Mucosa of stomach (tissue), 1 donor: ENCODE data around the gene SMAD2.
"Not testable (repeated sequence)": the region's sequence is repeated elsewhere in the genome, so short reads cannot be mapped to it uniquely, and the experiment has no call there.

Experiments used
- H3K27me3 ChIP-seq: one replicate; pipeline ENCODE4 v1.7.0; 2013; ENCODE audit warnings: mild to moderate bottlenecking, low read length; ENCODE audit not compliant: control insufficient read depth, insufficient read depth
- H3K36me3 ChIP-seq: one replicate; pipeline ENCODE4 v1.7.0; 2013; ENCODE audit warnings: low read length; ENCODE audit not compliant: control insufficient read depth, insufficient read depth
- H3K4me1 ChIP-seq: one replicate; pipeline ENCODE4 v1.7.0; 2013; ENCODE audit warnings: mild to moderate bottlenecking, low read length; ENCODE audit not compliant: control insufficient read depth, insufficient read depth
- H3K4me3 ChIP-seq: one replicate; pipeline ENCODE4 v1.7.0; 2013; ENCODE audit warnings: low read length
- H3K9ac ChIP-seq: one replicate; pipeline ENCODE4 v1.7.0; 2013; ENCODE audit warnings: mild to moderate bottlenecking, low read length, moderate library complexity
- H3K9me3 ChIP-seq: one replicate; pipeline ENCODE4 v1.7.0; 2013; ENCODE audit warnings: mild to moderate bottlenecking, low read length, moderate library complexity; ENCODE audit not compliant: control insufficient read depth
- donor health status: Pancreatic carcinoma.

Gene SMAD2

DNA sequence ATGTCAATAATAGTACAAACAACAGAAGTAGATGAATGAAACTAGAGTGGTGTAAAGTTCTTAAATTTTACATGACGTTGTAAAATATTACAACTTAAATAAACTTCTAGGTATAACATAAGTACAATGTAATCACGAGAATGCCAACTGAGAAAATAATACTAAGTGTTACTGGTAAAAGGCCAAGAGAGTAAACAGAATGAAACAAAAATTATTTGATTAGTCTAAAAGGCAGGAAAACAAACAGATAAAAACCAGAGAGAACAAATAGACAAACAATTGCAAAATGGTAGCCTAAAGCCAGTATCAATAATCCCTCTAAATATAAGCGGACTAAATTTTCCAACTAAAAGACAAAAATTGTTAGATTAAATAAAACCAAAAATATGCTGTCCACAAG lies 71.9 kb downstream of the SMAD2 start:
- no peak overlapping the region for H3K9ac ChIP-seq
- no peak overlapping the region for H3K4me3 ChIP-seq
- H3K36me3 ChIP-seq, result no peaks in the 10 kb centered on the region
- H3K27me3 ChIP-seq, result no peaks in the 10 kb centered on the region
- H3K9me3 ChIP-seq, result peaks cover 8% of the 10 kb centered on the region
- H3K4me1 ChIP-seq, result no peaks in the 10 kb centered on the region

DNA sequence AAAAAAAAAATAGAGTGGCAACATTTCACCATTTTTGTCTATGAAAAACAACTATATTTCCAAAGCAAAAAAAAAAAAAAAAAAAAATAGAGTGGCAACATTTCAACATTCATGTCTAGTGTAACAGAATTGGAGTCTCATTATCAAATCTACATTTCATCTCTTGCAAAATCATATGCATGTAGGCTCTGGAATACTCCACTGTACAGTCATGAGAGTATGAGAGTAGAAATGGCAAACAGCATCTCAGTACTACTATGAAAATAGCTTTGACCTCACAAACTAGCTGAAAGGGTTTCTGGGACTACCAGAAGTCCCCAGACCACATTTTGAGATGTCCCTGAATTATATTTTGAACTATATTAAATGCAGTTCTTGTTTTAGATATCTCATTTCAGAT lies 82.8 kb downstream of the SMAD2 start:
- Histone ChIP-seq H3K27me3 (no peaks in the 10 kb centered on the region), H3K9ac (no peak overlapping the region), H3K36me3 (no peaks in the 10 kb centered on the region), H3K4me1 (no peaks in the 10 kb centered on the region), H3K4me3 (no peak overlapping the region), H3K9me3 (no peaks in the 10 kb centered on the region)

DNA sequence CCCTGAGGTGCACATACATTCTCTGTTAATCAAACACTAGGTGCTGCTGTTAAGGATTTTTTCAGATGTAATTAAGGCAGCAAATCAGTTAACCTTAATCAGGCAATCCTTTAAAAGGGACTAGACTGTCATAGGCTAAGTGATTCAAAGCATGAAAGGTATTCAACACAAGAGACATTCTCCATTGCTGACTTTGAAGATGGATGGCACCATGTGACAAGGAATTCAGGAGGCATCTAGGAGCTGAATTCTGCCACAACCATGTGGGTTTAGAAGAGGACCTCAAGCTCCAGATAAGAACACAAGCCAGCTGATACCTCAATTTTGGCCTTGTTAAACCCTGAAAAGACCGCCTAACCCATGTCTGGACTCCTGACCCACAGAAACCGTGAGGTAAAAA lies 84.0 kb downstream of the SMAD2 start:
- Histone ChIP-seq H3K4me3 (no peak overlapping the region), H3K9ac (no peak overlapping the region), H3K27me3 (no peaks in the 10 kb centered on the region), H3K9me3 (no peaks in the 10 kb centered on the region), H3K4me1 (no peaks in the 10 kb centered on the region), H3K36me3 (no peaks in the 10 kb centered on the region)

DNA sequence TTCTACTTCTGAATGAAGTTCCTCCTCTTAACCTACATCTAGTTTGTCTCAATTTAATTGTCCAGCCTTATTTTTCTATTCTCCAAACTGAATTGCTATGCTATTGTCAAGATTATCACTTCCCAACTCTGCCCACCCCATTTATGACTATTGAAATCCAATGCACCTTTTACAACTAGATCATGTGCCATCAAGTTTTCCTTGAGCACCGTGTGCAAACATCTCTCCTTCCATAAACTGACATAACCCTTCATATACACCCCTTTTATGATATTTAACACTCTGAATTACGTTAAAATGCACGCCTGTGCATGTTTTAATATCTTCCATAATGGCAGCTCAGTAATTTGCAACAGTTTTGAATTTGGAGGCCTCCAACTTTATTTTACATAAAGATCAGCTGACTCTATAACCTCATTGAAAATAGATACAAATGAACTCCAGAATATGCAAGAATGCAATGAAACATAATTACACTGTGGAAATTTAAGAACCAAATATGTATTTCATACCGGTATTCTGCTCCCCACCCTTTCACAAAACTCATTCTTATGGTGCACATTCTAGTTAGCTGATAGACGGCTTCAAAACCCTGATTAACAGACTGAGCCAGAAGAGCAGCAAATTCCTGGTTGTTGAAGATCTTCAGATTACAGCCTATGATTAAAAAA lies 85.5 kb downstream of the SMAD2 start:
- no peaks in the 10 kb centered on the region for H3K4me1 ChIP-seq
- no peak overlapping the region for H3K4me3 ChIP-seq
- H3K27me3 ChIP-seq, result no peaks in the 10 kb centered on the region
- H3K9ac ChIP-seq, result no peak overlapping the region
- no peaks in the 10 kb centered on the region for H3K36me3 ChIP-seq
- no peaks in the 10 kb centered on the region for H3K9me3 ChIP-seq

DNA sequence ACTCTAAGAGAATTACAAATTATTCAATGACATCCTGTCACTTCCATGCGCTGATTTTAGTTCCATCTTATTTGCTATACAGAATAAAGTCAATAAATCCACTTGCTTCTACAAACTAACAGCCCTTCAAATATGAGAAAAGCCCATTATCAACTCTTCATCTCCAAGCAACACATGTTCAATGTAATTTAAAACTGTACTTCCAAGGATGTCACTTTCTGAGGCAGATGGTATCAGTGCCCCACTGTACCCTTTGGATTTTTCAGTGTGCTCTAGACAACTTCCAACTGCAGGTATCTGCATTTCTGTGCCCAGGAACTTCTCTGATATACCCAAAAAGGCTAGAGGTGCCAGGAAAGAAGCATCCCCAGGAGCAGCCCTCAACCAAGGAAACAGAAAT lies 87.6 kb downstream of the SMAD2 start:
- no peaks in the 10 kb centered on the region for H3K36me3 ChIP-seq
- no peak overlapping the region for H3K9ac ChIP-seq

DNA sequence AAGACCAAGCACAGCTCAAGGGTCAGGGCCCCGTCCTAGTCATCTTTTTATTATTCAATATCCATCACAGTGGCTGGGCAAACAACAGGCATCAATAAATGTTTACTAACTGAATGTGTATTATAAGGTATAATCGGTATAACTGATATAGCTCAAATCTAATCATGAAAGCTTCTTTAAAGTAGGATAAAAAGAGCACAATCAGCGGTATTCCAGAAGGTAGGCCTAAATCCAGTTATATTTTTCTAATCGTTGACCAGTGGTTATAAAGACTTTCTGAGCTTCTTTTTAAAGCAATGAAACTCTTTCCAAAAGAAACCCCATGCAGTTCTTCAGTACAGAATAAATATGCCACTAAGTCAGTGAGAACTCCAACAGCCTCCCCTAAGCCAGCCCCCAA lies 92.1 kb downstream of the SMAD2 start:
- no peaks in the 10 kb centered on the region for H3K9me3 ChIP-seq
- no peaks in the 10 kb centered on the region for H3K36me3 ChIP-seq
- no peak overlapping the region for H3K4me3 ChIP-seq
- no peaks in the 10 kb centered on the region for H3K4me1 ChIP-seq
- no peak overlapping the region for H3K9ac ChIP-seq
- H3K27me3 ChIP-seq, result no peaks in the 10 kb centered on the region

More for the DNA sequence above, 87.6 kb downstream of the SMAD2 start:
- Histone ChIP-seq H3K4me1 (no peaks in the 10 kb centered on the region), H3K27me3 (no peaks in the 10 kb centered on the region), H3K9me3 (no peaks in the 10 kb centered on the region), H3K4me3 (no peak overlapping the region)

DNA sequence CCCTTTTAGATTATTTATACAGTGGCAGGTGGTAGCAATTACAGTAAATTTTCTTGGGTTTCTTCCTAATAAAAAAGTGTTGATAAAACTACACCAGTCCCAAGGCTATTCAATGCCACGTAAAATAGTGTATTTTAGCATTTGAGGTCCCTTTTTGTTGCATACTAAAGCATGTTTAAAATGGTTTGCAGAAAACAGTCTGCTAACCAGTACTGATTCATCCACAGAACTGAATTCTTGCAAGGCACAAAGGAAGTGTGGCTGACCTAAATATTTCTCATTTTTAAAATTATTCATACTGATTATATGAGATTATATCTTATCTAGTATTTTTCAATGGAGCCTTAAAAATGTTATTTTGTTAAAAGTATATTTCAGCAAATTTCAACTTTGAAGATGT lies 98.1 kb downstream of the SMAD2 start:
- Histone ChIP-seq H3K36me3 (no peaks in the 10 kb centered on the region), H3K4me3 (no peak overlapping the region), H3K9me3 (no peaks in the 10 kb centered on the region), H3K9ac (no peak overlapping the region), H3K4me1 (no peaks in the 10 kb centered on the region), H3K27me3 (no peaks in the 10 kb centered on the region)

DNA sequence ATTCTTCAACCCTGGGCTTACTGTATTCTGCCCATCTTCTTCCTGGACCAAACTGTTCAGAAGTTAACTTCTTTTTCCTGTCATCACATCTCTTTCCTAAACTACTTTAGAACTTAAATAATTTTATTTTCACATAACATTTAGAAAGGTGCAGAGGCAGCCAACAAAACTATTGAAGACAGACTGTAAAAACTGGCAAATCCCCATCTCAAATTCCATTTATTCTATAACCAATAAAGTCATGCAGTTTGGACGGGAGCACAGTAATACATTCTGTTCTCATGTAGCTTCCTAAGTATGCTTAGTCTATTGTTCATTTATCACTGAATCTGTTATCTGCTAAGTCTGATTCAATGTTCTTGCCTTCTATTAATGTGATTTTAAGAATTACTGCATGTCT lies 99.1 kb downstream of the SMAD2 start:
- Histone ChIP-seq H3K4me3 (no peak overlapping the region), H3K9ac (no peak overlapping the region), H3K9me3 (no peaks in the 10 kb centered on the region), H3K4me1 (no peaks in the 10 kb centered on the region), H3K36me3 (no peaks in the 10 kb centered on the region), H3K27me3 (no peaks in the 10 kb centered on the region)

DNA sequence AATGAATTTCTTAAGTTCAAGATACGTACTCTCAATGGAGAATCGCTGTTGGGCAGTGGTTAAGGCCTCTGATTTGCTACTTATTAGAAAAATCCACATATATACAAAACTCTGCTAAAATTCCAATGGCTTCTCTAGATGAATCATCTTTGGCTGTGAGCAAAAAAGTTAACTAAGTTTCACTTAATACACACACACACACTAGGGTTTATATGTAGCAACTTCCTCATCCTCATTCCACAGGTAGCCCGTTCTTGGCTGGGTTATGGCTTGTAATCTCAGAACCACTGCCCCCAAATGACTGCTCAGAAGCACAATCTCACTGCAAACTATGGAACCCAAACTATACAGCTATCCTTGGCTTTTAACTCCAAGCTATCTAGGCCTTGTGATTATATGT lies 99.7 kb downstream of the SMAD2 start:
- Histone ChIP-seq H3K9me3 (no peaks in the 10 kb centered on the region), H3K9ac (no peak overlapping the region), H3K27me3 (no peaks in the 10 kb centered on the region), H3K4me3 (no peak overlapping the region), H3K4me1 (no peaks in the 10 kb centered on the region), H3K36me3 (no peaks in the 10 kb centered on the region)

DNA sequence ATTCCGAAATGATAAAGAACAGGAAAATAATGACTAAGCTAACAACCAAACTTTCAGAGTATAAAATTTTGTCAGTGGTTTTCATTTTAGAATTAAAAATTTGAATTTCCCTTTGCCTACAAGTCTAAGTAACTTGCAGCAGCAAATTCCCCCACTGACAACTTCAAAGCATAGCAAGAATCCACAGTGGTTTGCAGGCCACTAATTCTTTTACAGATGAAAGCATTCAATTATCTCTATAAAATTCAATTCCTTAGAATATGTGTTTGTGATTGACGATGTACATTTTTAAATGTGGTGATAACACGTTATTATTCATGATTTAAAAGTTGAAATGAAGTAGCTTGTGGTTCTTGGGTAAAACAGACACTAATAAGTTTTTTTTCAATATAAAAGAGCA lies 100.6 kb downstream of the SMAD2 start:
- H3K27me3 ChIP-seq, result no peaks in the 10 kb centered on the region
- no peak overlapping the region for H3K4me3 ChIP-seq
- H3K4me1 ChIP-seq, result no peaks in the 10 kb centered on the region
- no peaks in the 10 kb centered on the region for H3K9me3 ChIP-seq
- no peaks in the 10 kb centered on the region for H3K36me3 ChIP-seq
- no peak overlapping the region for H3K9ac ChIP-seq

DNA sequence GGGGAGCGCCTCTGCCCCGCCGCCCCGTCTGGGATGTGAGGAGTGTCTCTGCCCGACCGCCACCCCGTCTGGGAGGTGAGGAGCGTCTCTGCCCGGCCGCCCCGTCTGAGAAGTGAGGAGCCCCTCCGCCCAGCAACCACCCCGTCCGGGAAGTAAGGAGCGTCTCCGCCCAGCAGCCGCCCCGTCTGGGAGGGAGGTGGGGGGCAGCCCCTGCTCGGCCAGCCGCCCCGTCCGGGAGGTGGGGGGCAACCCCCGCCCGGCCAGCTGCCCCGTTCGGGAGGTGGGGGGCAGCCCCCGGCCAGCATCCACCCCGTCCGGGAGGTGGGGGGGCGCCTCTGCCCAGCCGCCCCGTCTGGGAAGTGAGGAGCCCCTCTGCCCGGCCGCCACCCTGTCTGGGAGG lies 102.4 kb downstream of the SMAD2 start:
- H3K27me3 ChIP-seq, H3K36me3 ChIP-seq, H3K4me1 ChIP-seq, H3K9ac ChIP-seq, H3K9me3 ChIP-seq, H3K4me3 ChIP-seq: not testable (repeated sequence)

DNA sequence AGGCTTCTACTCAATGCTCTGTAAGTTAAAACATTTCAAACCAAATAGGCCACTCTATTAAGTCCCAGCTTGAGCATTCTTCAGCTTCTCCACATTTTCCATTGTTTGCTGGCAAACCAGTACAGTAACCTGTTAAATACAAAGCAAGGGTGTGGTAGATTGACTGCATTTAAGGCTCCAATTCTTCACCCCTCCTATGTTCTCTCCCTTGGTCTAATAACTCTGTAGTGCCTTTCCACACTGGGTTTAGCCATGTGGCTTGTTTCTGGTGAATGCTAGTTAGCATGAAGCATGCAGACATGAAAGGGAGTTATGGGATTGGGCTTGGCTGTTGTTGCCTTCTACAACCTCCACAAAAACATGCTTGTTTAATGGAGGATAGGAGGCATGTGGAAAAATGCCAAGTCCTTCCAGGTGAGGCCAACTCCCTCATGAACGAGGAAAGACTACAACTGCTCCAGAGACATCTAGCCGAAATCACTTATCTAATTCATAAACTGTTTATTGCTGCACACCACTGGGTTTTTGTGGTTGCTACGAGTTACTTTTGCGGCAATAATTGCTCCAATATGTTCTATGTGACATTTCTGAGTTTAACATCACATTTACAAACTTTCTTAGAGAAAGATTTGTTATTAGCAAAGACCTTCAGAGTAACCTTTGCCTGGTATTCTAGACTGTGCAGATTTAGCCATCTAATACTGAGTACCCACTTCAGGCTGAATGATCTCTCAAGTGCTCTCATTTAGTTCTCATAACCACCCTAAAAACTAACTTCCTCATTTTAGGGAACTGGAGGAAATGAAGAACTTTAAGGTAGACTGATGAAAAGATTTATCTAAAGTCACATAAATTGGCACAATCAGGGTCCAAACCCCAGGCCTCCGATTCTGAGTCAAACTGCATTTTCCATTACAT lies 104.0 kb downstream of the SMAD2 start:
- Histone ChIP-seq H3K4me1 (no peaks in the 10 kb centered on the region), H3K36me3 (no peaks in the 10 kb centered on the region), H3K27me3 (no peaks in the 10 kb centered on the region), H3K4me3 (no peak overlapping the region), H3K9ac (no peak overlapping the region), H3K9me3 (no peaks in the 10 kb centered on the region)
